Mesothelial cell of epicardium (in vitro differentiated cells): ENCODE data around the gene JAG1. TPM values are rescaled to one million over a fixed set of nuclear protein-coding genes. Genes with fewer than 3 reads are reported as not detected.

Source experiments
- DNase-seq, 2 experiments: peaks; one replicate each; pipeline ENCODE4 v3.0.0; 2021; ENCODE audit warnings: low spot score in 2 of 2; ENCODE audit not compliant: unreplicated experiment in 2 of 2
- H3K27ac Mint-ChIP-seq: 2 replicates; pipeline ENCODE4 v1.8.0; 2021; ENCODE audit warnings: mixed read lengths
- H3K27me3 Mint-ChIP-seq: 2 replicates; pipeline ENCODE4 v1.8.0; 2021; ENCODE audit warnings: low read depth, mixed read lengths
- H3K36me3 Mint-ChIP-seq: 2 replicates; pipeline ENCODE4 v1.8.0; 2021; ENCODE audit warnings: mixed read lengths
- H3K4me1 Mint-ChIP-seq: 2 replicates; pipeline ENCODE4 v1.8.0; 2021; ENCODE audit warnings: mixed read lengths
- H3K4me3 Mint-ChIP-seq: 2 replicates; pipeline ENCODE4 v1.8.0; 2021; ENCODE audit warnings: mild to moderate bottlenecking, moderate library complexity, mixed read lengths
- H3K9me3 Mint-ChIP-seq: 2 replicates; pipeline ENCODE4 v1.8.0; 2021; ENCODE audit warnings: mixed read lengths
- CTCF ChIP-seq: fragments of 200-600 bp; sonication (generic); IDR thresholded peaks from one replicate; pipeline ENCODE4 v1.5.0; 2021; ENCODE audit warnings: antibody characterized with exemption; ENCODE audit not compliant: unreplicated experiment
- total RNA-seq: library from RNA; stranded (reverse); gene quantifications from 3 replicates; pipeline ENCODE4 v1.2.1, GENCODE V29; 2021

Gene JAG1
- total RNA-seq, 1 donor from 2014 or later = 70.9 TPM

- peaks cover 4% of the 10 kb centered on the region for H3K27me3 Mint-ChIP-seq
- no peak for TF ChIP-seq CTCF
- H3K9me3 Mint-ChIP-seq = peaks cover 3% of the 10 kb centered on the region
- DNase-seq = no peak
- H3K27ac Mint-ChIP-seq = no peak overlapping the region
- H3K36me3 Mint-ChIP-seq = no peaks in the 10 kb centered on the region
- no peak overlapping the region for H3K4me3 Mint-ChIP-seq
- no peaks in the 10 kb centered on the region for H3K4me1 Mint-ChIP-seq
Measured at GRCh38 chr20:10681494-10681893, 7.7 kb upstream of the JAG1 start.

- no peak overlapping the region for H3K4me3 Mint-ChIP-seq
Measured at GRCh38 chr20:10680571-10680970, 6.8 kb upstream of the JAG1 start.

DNA sequence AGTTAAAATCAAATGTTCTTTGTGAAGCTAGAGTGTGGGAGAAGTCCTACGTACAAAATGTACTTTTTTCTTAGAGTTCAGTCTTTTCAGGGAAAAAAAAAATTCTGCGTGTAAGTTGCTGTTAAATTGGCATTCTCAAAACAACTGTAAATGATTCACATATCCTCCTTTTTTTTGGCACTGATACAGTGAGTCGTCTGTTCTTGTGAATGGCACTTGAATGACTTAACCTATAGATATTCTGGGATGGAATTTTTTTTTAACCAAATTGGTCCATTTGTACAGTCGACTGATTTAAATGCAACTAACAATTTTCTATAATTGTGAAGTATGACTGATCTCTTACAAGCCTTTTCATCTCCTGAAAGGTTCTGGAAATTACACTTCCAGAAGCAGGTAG, 5.5 kb upstream of the JAG1 start:
- no peak for DNase-seq
- Mint-ChIP-seq H3K27ac (no peak overlapping the region), H3K27me3 (peaks cover 6% of the 10 kb centered on the region), H3K36me3 (no peaks in the 10 kb centered on the region), H3K4me3 (no peak overlapping the region), H3K4me1 (peaks cover 7% of the 10 kb centered on the region), H3K9me3 (peaks cover 3% of the 10 kb centered on the region)
- no peak for TF ChIP-seq CTCF

More at GRCh38 chr20:10680571-10680970, 6.8 kb upstream of the JAG1 start:
- Mint-ChIP-seq H3K27me3 (peaks cover 6% of the 10 kb centered on the region), H3K27ac (no peak overlapping the region), H3K36me3 (no peaks in the 10 kb centered on the region), H3K4me1 (no peaks in the 10 kb centered on the region), H3K9me3 (peaks cover 3% of the 10 kb centered on the region)
- no peak for DNase-seq
- TF ChIP-seq CTCF = no peak

- H3K27me3 Mint-ChIP-seq = peaks cover 6% of the 10 kb centered on the region
Measured at GRCh38 chr20:10676518-10676917, 2.7 kb upstream of the JAG1 start.

GRCh38 chr20:10675450-10675848, 1.6 kb upstream of the JAG1 start:
- peaks cover 6% of the 10 kb centered on the region for H3K27me3 Mint-ChIP-seq
- H3K27ac Mint-ChIP-seq = no peak overlapping the region
- peaks cover 23% of the 10 kb centered on the region for H3K4me1 Mint-ChIP-seq
- H3K36me3 Mint-ChIP-seq = no peaks in the 10 kb centered on the region
- TF ChIP-seq CTCF = no peak
- no peak for DNase-seq
- H3K9me3 Mint-ChIP-seq = no peaks in the 10 kb centered on the region
- peak overlapping the region; percentile 60 for H3K4me3 Mint-ChIP-seq

More at GRCh38 chr20:10676518-10676917, 2.7 kb upstream of the JAG1 start:
- H3K27ac Mint-ChIP-seq = no peak overlapping the region
- H3K4me1 Mint-ChIP-seq = peaks cover 13% of the 10 kb centered on the region
- peaks cover 3% of the 10 kb centered on the region for H3K9me3 Mint-ChIP-seq
- H3K36me3 Mint-ChIP-seq = no peaks in the 10 kb centered on the region
- DNase-seq = no peak
- no peak overlapping the region for H3K4me3 Mint-ChIP-seq
- TF ChIP-seq CTCF = no peak
